Kasumi-1 (cell line): ENCODE data around the gene PDE4B.
A peak's percentile ranks its signal among the peaks of the same experiment; 100 is the strongest.
"Not testable (repeated sequence)": the region's sequence is repeated elsewhere in the genome, so short reads cannot be mapped to it uniquely, and the experiment has no call there.

Experiments
- DNase-seq, 2 experiments: peaks; one replicate each; lab custom pipeline; 2025; lab: John Stamatoyannopoulos, UW

Gene PDE4B

GRCh38 chr1:65953170-65953569, 160.5 kb downstream of the PDE4B start:
- no peak for DNase-seq

GRCh38 chr1:65955071-65955470, 162.4 kb downstream of the PDE4B start:
- no peak for DNase-seq

- DNase-seq: no peak
These were observed 162.8 kb downstream of the PDE4B start for GRCh38 chr1:65955503-65955902.

- DNase-seq: peak; percentile 59 to 63
These were observed 166.1 kb downstream of the PDE4B start for GRCh38 chr1:65958561-65959350.

- DNase-seq: no peak
These were observed 167.3 kb downstream of the PDE4B start for GRCh38 chr1:65959896-65960567.

- DNase-seq: no peak
These were observed 170.6 kb downstream of the PDE4B start for GRCh38 chr1:65963156-65963888.

GRCh38 chr1:65964123-65964522, 171.4 kb downstream of the PDE4B start:
- DNase-seq: no peak

GRCh38 chr1:65965112-65965996, 172.7 kb downstream of the PDE4B start:
- no peak for DNase-seq

GRCh38 chr1:65967492-65967891, 174.8 kb downstream of the PDE4B start:
- DNase-seq: not testable (repeated sequence)

- no peak for DNase-seq
These were observed 178.9 kb downstream of the PDE4B start for GRCh38 chr1:65971547-65971946.

GRCh38 chr1:65975708-65976107, 183.0 kb downstream of the PDE4B start:
- DNase-seq: no peak

- no peak for DNase-seq
These were observed 186.7 kb downstream of the PDE4B start for GRCh38 chr1:65979136-65980044.

- no peak for DNase-seq
These were observed 187.5 kb downstream of the PDE4B start for GRCh38 chr1:65980237-65980636.

- no peak for DNase-seq
These were observed 190.8 kb downstream of the PDE4B start for GRCh38 chr1:65983500-65983899.

GRCh38 chr1:65985393-65986066, 192.8 kb downstream of the PDE4B start:
- no peak for DNase-seq

GRCh38 chr1:65986146-65986545, 193.5 kb downstream of the PDE4B start:
- no peak for DNase-seq

GRCh38 chr1:65990161-65990560, 197.5 kb downstream of the PDE4B start:
- DNase-seq: no peak

- no peak for DNase-seq
These were observed 199.0 kb downstream of the PDE4B start for GRCh38 chr1:65991694-65992093.

- DNase-seq: no peak
These were observed 199.6 kb downstream of the PDE4B start for GRCh38 chr1:65992165-65992821.

GRCh38 chr1:65992831-65993271, 200.2 kb downstream of the PDE4B start:
- DNase-seq: no peak
